ENCODE measurements around the gene UBE2L5.

UBE2L5 gene

GRCh38 chr13:30406779-30407416 lies 15.4 kb upstream of the UBE2L5 start:
- no peak for DNase-seq

- peak; percentile 95 for DNase-seq
Observed at GRCh38 chr13:30408319-30409101, 13.8 kb upstream of the UBE2L5 start.

GRCh38 chr13:30409886-30410704 lies 12.2 kb upstream of the UBE2L5 start:
- DNase-seq = no peak

- DNase-seq = no peak
Observed at GRCh38 chr13:30410705-30411125, 11.6 kb upstream of the UBE2L5 start.

GRCh38 chr13:30412346-30412745 lies 9.9 kb upstream of the UBE2L5 start:
- no peak for DNase-seq

- no peak for DNase-seq
Observed at GRCh38 chr13:30413842-30414241, 8.5 kb upstream of the UBE2L5 start.

GRCh38 chr13:30415430-30416030 lies 6.8 kb upstream of the UBE2L5 start:
- no peak for DNase-seq

GRCh38 chr13:30416471-30416870 lies 5.8 kb upstream of the UBE2L5 start:
- DNase-seq = no peak

GRCh38 chr13:30418075-30418716 lies 4.1 kb upstream of the UBE2L5 start:
- no peak for DNase-seq

GRCh38 chr13:30418717-30419459 lies 3.4 kb upstream of the UBE2L5 start:
- DNase-seq = no peak

- DNase-seq = peak; percentile 46
Observed at GRCh38 chr13:30421093-30422053, 920 bp upstream of the UBE2L5 start.

- no peak for DNase-seq
Observed at GRCh38 chr13:30423891-30424290, 1.6 kb downstream of the UBE2L5 start.

- no peak for DNase-seq
Observed at GRCh38 chr13:30429235-30429634, 6.9 kb downstream of the UBE2L5 start.

- peak; percentile 33 for DNase-seq
Observed at GRCh38 chr13:30429721-30430694, 7.7 kb downstream of the UBE2L5 start.

- DNase-seq = no peak
Observed at GRCh38 chr13:30431269-30431940, 9.1 kb downstream of the UBE2L5 start.

GRCh38 chr13:30435911-30436451 lies 13.7 kb downstream of the UBE2L5 start:
- DNase-seq = no peak

GRCh38 chr13:30437177-30437576 lies 14.9 kb downstream of the UBE2L5 start:
- no peak for DNase-seq

- DNase-seq = no peak
Observed at GRCh38 chr13:30438286-30438685, 16.0 kb downstream of the UBE2L5 start.

All from stimulated activated naive CD4-positive, alpha-beta T cell treated with Interleukin-2 at 50 U/mL for 16 hours (primary cell).